ENCODE measurements around the gene TTC28. TPM values are rescaled to one million over a fixed set of nuclear protein-coding genes. Genes with fewer than 3 reads are reported as not detected.

The TTC28 gene
- total RNA-seq, 2 donors from 2014 or later, result 94.2 to 170 TPM

DNA sequence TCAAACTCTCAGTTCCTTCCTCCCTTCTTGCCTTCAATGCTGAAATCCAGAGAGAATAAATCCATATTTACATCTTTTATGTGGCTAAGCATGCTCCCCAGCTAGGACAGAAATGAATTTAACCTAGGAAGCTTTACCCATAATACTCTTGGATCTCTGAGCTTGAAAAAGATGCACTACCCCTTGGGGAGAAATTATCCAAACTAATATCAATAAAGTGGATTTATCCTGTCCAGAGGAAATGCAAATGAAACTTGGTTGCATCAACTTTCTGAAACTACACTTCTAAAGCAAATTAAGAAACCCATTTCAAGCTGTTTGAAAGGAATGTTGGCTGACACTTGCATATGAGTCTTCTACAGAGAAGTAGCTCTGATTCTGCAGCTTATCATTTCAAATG lies 347.9 kb downstream of the TTC28 start:
- H3K4me3 ChIP-seq, result no peak overlapping the region
- H3K27me3 ChIP-seq (replicated peaks; ENCODE audit: insufficient read depth), result no peaks in the 10 kb centered on the region
- H3K9me3 ChIP-seq, result no peaks in the 10 kb centered on the region
- H3K27ac ChIP-seq, result no peak overlapping the region
- no peak for DNase-seq (ENCODE audit: low spot score)
- TF ChIP-seq, protein P1, sequence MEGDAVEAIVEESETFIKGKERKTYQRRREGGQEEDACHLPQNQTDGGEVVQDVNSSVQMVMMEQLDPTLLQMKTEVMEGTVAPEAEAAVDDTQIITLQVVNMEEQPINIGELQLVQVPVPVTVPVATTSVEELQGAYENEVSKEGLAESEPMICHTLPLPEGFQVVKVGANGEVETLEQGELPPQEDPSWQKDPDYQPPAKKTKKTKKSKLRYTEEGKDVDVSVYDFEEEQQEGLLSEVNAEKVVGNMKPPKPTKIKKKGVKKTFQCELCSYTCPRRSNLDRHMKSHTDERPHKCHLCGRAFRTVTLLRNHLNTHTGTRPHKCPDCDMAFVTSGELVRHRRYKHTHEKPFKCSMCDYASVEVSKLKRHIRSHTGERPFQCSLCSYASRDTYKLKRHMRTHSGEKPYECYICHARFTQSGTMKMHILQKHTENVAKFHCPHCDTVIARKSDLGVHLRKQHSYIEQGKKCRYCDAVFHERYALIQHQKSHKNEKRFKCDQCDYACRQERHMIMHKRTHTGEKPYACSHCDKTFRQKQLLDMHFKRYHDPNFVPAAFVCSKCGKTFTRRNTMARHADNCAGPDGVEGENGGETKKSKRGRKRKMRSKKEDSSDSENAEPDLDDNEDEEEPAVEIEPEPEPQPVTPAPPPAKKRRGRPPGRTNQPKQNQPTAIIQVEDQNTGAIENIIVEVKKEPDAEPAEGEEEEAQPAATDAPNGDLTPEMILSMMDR (IDR thresholded peaks at IDR 0.05), result no peak
- peaks cover 26 to 38% of the 10 kb centered on the region in 2 donors for H3K4me1 ChIP-seq (ENCODE audit: control insufficient read depth in 1 of 2, low read depth in 2 of 2)
- H3K36me3 ChIP-seq, result no peaks in the 10 kb centered on the region
- ATAC-seq (ENCODE audit: insufficient number of reproducible peaks, low FRiP score, low read depth), result no peak

DNA sequence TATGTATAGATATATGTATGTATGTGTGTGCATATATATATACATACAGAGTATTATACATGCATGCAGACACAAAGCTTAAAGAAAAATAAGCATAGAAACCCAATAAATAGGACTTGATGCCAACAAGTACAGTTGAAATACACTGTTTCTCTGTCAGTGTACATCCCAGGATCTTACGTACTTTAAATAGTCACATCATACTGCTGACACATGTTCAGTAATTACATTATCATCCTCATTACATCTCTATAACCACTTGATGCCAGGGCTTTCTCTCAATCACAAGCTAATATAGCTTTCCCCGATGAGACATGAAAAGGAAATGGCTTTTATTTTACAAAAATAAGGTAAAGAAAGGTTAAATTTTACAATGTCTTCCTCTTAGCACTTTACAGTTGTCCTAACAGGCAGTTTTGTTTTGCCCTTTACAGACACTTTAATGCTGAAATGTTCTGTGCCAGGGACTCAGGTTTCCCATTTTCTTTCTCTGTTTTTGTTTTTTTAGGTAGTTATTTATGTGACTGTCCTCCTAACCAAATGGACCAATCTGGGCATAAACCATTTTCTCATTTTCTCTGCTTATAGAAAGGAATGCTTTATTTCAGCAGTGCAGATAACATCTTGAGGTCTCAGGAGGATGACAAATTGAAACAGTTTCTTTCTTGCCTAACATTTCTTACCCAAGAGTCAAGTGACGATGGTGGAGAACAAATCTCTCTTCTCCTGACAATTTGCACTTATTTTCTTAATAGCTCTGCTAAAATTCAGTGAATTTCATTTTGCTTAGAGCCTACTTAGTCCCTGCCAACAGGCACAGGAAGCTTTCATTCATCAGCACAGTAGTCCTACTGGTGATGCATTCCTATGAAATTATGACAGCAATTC lies 350.2 kb downstream of the TTC28 start:
- TF ChIP-seq, protein P1 (IDR thresholded peaks at IDR 0.05), result no peak
- DNase-seq (ENCODE audit: low spot score) (no peak), ATAC-seq (ENCODE audit: insufficient number of reproducible peaks, low FRiP score, low read depth) (peak; percentile 28)
- H3K27ac ChIP-seq, result peak overlapping the region; percentile 14 to 26
- peaks cover 26 to 38% of the 10 kb centered on the region in 2 donors for H3K4me1 ChIP-seq (ENCODE audit: control insufficient read depth in 1 of 2, low read depth in 2 of 2)
- H3K9me3 ChIP-seq, result no peaks in the 10 kb centered on the region
- H3K27me3 ChIP-seq (replicated peaks; ENCODE audit: insufficient read depth), result no peaks in the 10 kb centered on the region
- no peak overlapping the region for H3K4me3 ChIP-seq
- no peaks in the 10 kb centered on the region for H3K36me3 ChIP-seq

DNA sequence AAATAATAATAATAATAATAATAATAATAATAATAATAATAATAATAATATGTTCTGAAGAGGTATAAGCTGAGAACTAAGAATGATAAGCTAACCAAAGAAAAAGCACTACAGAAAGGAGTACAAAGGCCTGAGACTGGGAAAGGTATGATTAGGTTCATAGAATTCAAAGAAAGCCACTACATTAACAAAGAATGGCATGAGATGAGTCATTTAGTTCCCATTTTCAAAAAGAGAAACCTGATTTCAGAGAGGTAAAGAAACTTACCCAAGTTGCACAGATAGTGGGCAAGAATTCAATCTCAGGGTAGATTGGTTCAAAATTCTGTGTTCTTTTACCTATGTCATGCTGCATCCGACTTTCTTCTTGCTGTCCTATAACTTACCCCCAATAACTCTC lies 350.9 kb downstream of the TTC28 start:
- DNase-seq (ENCODE audit: low spot score) (no peak), ATAC-seq (ENCODE audit: insufficient number of reproducible peaks, low FRiP score, low read depth) (no peak)
- TF ChIP-seq, protein P1 (IDR thresholded peaks at IDR 0.05), result no peak
- no peaks in the 10 kb centered on the region for H3K27me3 ChIP-seq (replicated peaks; ENCODE audit: insufficient read depth)
- no peak overlapping the region for H3K27ac ChIP-seq
- H3K36me3 ChIP-seq, result no peaks in the 10 kb centered on the region
- H3K4me3 ChIP-seq, result no peak overlapping the region
- H3K9me3 ChIP-seq, result no peaks in the 10 kb centered on the region
- peaks cover 26 to 38% of the 10 kb centered on the region in 2 donors for H3K4me1 ChIP-seq (ENCODE audit: control insufficient read depth in 1 of 2, low read depth in 2 of 2)

DNA sequence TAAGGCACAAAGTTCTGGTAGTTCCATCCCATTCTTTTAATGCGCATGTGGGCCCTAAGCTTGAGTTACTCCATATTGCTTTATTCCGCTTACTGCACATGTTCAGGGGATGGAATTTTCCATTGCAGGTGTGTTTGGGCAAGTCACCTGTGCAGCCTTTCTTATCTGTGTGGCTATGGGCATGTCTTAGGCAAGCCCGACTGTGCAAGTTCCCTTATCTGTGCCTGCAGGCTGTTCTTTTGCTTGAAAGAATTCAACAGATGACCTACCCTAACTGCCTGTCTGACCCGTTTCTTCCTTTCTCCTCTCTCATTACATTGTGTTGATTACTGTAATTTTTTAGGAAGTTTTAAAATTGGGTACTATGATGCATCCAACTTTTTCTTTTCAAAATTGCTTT lies 363.6 kb downstream of the TTC28 start:
- Histone ChIP-seq H3K4me3 (no peak overlapping the region), H3K27me3 (replicated peaks; ENCODE audit: insufficient read depth) (no peaks in the 10 kb centered on the region), H3K4me1 (ENCODE audit: control insufficient read depth in 1 of 2, low read depth in 2 of 2) (peaks cover 3 to 14% of the 10 kb centered on the region in 2 donors), H3K27ac (no peak overlapping the region), H3K36me3 (no peaks in the 10 kb centered on the region), H3K9me3 (no peaks in the 10 kb centered on the region)
- ATAC-seq (ENCODE audit: insufficient number of reproducible peaks, low FRiP score, low read depth) (no peak), DNase-seq (ENCODE audit: low spot score) (no peak)
- TF ChIP-seq, protein P1 (IDR thresholded peaks at IDR 0.05), result no peak

GRCh38 chr22:28314959-28315358 lies 364.7 kb downstream of the TTC28 start:
- TF ChIP-seq, protein P1 (IDR thresholded peaks at IDR 0.05), result no peak
- no peaks in the 10 kb centered on the region for H3K27me3 ChIP-seq (replicated peaks; ENCODE audit: insufficient read depth)

More at GRCh38 chr22:28314959-28315358, 364.7 kb downstream of the TTC28 start:
- no peaks in the 10 kb centered on the region for H3K36me3 ChIP-seq
- H3K4me3 ChIP-seq, result no peak overlapping the region
- H3K4me1 ChIP-seq (ENCODE audit: control insufficient read depth in 1 of 2, low read depth in 2 of 2), result peaks cover 2 to 3% of the 10 kb centered on the region in 2 donors
- DNase-seq (ENCODE audit: low spot score) (no peak), ATAC-seq (ENCODE audit: insufficient number of reproducible peaks, low FRiP score, low read depth) (no peak)
- H3K9me3 ChIP-seq, result no peaks in the 10 kb centered on the region
- no peak overlapping the region for H3K27ac ChIP-seq

All from thoracic aorta (tissue), 2 donors.